SU-DHL-6 (cell line): ENCODE results near the gene AJAP1.

Experiments
- H2AFZ ChIP-seq: fragments of 200-600 bp; sonication (generic); 2 replicates; pipeline ENCODE4 v1.6.1; 2014; ENCODE audit warnings: low read depth, mild to moderate bottlenecking, moderate library complexity, mixed read lengths, antibody characterized with exemption, low read length; ENCODE audit not compliant: severe bottlenecking
- H3F3A ChIP-seq: fragments of 200-600 bp; shearing (Covaris generic); 2 replicates; pipeline ENCODE4 v1.6.0; 2016; ENCODE audit warnings: antibody characterized with exemption, mild to moderate bottlenecking; ENCODE audit not compliant: insufficient read depth
- H3K27ac ChIP-seq: fragments of 200-600 bp; sonication (generic); 2 replicates; pipeline ENCODE4 v1.5.1; 2016; ENCODE audit warnings: low read depth, mild to moderate bottlenecking, low read length, moderate library complexity, mixed read lengths
- H3K27me3 ChIP-seq: fragments of 200-600 bp; sonication (generic), shearing (Covaris generic); 2 replicates; pipeline ENCODE4 v1.6.0; 2014; ENCODE audit warnings: mild to moderate bottlenecking, low read length
- H3K36me3 ChIP-seq: fragments of 200-600 bp; sonication (generic); 2 replicates; pipeline ENCODE4 v1.6.1; 2014; ENCODE audit warnings: mild to moderate bottlenecking, low read length, mixed read lengths
- H3K4me2 ChIP-seq: fragments of 300-600, 200-600 bp; shearing (Covaris generic), sonication (generic); 2 replicates; pipeline ENCODE4 v1.6.0; 2014; ENCODE audit warnings: low read length, low read depth, mild to moderate bottlenecking; ENCODE audit not compliant: poor library complexity, severe bottlenecking
- H3K4me3 ChIP-seq: fragments of 200-600 bp; sonication (generic); 2 replicates; pipeline ENCODE4 v1.5.1; 2014; ENCODE audit warnings: antibody characterized with exemption, low read length, mild to moderate bottlenecking, mixed read lengths; ENCODE audit not compliant: insufficient read depth, poor library complexity, severe bottlenecking
- H3K79me2 ChIP-seq: fragments of 200-600 bp; sonication (generic); 2 replicates; pipeline ENCODE4 v1.6.1; 2014; ENCODE audit warnings: mild to moderate bottlenecking, low read length, moderate library complexity; ENCODE audit not compliant: insufficient read depth
- H3K9ac ChIP-seq: fragments of 200-600 bp; sonication (generic); 2 replicates; pipeline ENCODE4 v1.7.0; 2014; ENCODE audit warnings: mild to moderate bottlenecking, low read length
- H3K9me2 ChIP-seq: fragments of 200-600 bp; sonication (generic); replicated peaks from 2 replicates; pipeline ENCODE4 v1.6.1; 2014; ENCODE audit warnings: low read length; ENCODE audit not compliant: insufficient read depth
- H3K9me3 ChIP-seq: fragments of 200-600 bp; sonication (generic); 2 replicates; pipeline ENCODE4 v1.6.1; 2014; ENCODE audit warnings: low read length, mixed read lengths; ENCODE audit not compliant: insufficient read depth
- H4K20me1 ChIP-seq: fragments of 200-600 bp; sonication (generic); 2 replicates; pipeline ENCODE4 v1.6.1; 2014; ENCODE audit warnings: low read depth, mild to moderate bottlenecking, antibody characterized with exemption, low read length, moderate library complexity, mixed read lengths
- CTCF ChIP-seq: fragments of 200-600 bp; sonication (generic); IDR thresholded peaks from one replicate; pipeline ENCODE4 v1.5.1; 2017; ENCODE audit warnings: antibody characterized with exemption, mild to moderate bottlenecking, low read length, moderate library complexity; ENCODE audit not compliant: insufficient read depth, poor library complexity, severe bottlenecking
- EZH2phosphoT487 ChIP-seq: fragments of 200-600 bp; sonication (generic), shearing (Covaris generic); conservative IDR thresholded peaks from 2 replicates; pipeline ENCODE4 v1.6.1; 2018; ENCODE audit warnings: mild to moderate bottlenecking, antibody characterized with exemption, low read length, moderate library complexity, mixed read lengths

Gene AJAP1

GRCh38 chr1:4626560-4627319 is 27.7 kb upstream of the AJAP1 start:
- no peak overlapping the region for H3K4me2 ChIP-seq
- no peak overlapping the region for H3K9ac ChIP-seq
- H3K9me3 ChIP-seq, result no peaks in the 10 kb centered on the region
- H3K4me3 ChIP-seq, result no peak overlapping the region
- H3K27ac ChIP-seq, result no peak overlapping the region
- no peaks in the 10 kb centered on the region for H3F3A ChIP-seq
- no peaks in the 10 kb centered on the region for H4K20me1 ChIP-seq
- H3K9me2 ChIP-seq, result no peaks in the 10 kb centered on the region
- no peaks in the 10 kb centered on the region for H3K27me3 ChIP-seq
- H3K36me3 ChIP-seq, result no peaks in the 10 kb centered on the region
- H2AFZ ChIP-seq, result no peak overlapping the region
- H3K79me2 ChIP-seq, result no peaks in the 10 kb centered on the region
- TF ChIP-seq EZH2phosphoT487, result no peak
- TF ChIP-seq CTCF, result no peak

GRCh38 chr1:4627353-4627752 is 27.1 kb upstream of the AJAP1 start:
- Histone ChIP-seq H3K4me3 (no peak overlapping the region), H4K20me1 (no peaks in the 10 kb centered on the region), H3F3A (no peaks in the 10 kb centered on the region), H3K9ac (no peak overlapping the region), H3K79me2 (no peaks in the 10 kb centered on the region), H3K27me3 (no peaks in the 10 kb centered on the region), H3K9me3 (no peaks in the 10 kb centered on the region), H3K4me2 (no peak overlapping the region), H2AFZ (no peak overlapping the region), H3K27ac (no peak overlapping the region), H3K9me2 (no peaks in the 10 kb centered on the region), H3K36me3 (no peaks in the 10 kb centered on the region)
- no peak for TF ChIP-seq CTCF
- TF ChIP-seq EZH2phosphoT487, result no peak

GRCh38 chr1:4628992-4629391 is 25.4 kb upstream of the AJAP1 start:
- no peaks in the 10 kb centered on the region for H4K20me1 ChIP-seq
- no peaks in the 10 kb centered on the region for H3K9me2 ChIP-seq
- no peaks in the 10 kb centered on the region for H3K79me2 ChIP-seq
- H2AFZ ChIP-seq, result no peak overlapping the region
- H3K27me3 ChIP-seq, result no peaks in the 10 kb centered on the region
- no peak overlapping the region for H3K4me2 ChIP-seq
- TF ChIP-seq CTCF (no peak), EZH2phosphoT487 (no peak)
- no peaks in the 10 kb centered on the region for H3F3A ChIP-seq
- no peak overlapping the region for H3K27ac ChIP-seq
- no peak overlapping the region for H3K4me3 ChIP-seq
- H3K9me3 ChIP-seq, result no peaks in the 10 kb centered on the region
- H3K36me3 ChIP-seq, result no peaks in the 10 kb centered on the region
- no peak overlapping the region for H3K9ac ChIP-seq
